HepG2 (cell line): ENCODE measurements around the gene AEN. TPM values are rescaled to one million over a fixed set of nuclear protein-coding genes. Genes with fewer than 3 reads are reported as not detected.

Experiments
- ATAC-seq: fragments of 200-7000 bp; cut with Tn5 transposase; 3 replicates; pipeline ENCODE4 v1.9.1; 2020; ENCODE audit warnings: mild to moderate bottlenecking, moderate library complexity
- BruUV-seq: library from RNA; stranded (reverse); fragments of 400-500 nt; replicated peaks from 2 replicates; lab custom pipeline; 2021; lab: Mats Ljungman, UMichigan
- CTCF ChIA-PET: fragments of 300-600 bp; formaldehyde crosslinking; extraction: SDS; loops from one replicate; lab custom pipeline; 2021; ENCODE audit warnings: low total read pairs, inconsistent platforms, low intra/inter-chr PET ratio; lab: Yijun Ruan, JAX
- POLR2A ChIA-PET: fragments of 350-600 bp; sonication (Branson Sonifier 250); formaldehyde crosslinking; loops from one replicate; lab custom pipeline; 2020; ENCODE audit warnings: antibody characterized with exemption, inconsistent platforms; lab: Yijun Ruan, JAX
- DNase-seq: peaks from one replicate; pipeline ENCODE4 v3.0.0-alpha.2; 2015; ENCODE audit warnings: low spot score
- FAIRE-seq: peaks from 3 replicates; lab custom pipeline; 2011; peaks lifted over from hg19 to GRCh38; lab: Jason Lieb, UNC
- H2AFZ ChIP-seq: one replicate; pipeline ENCODE4 v1.6.1; 2011; ENCODE audit warnings: low read length, inconsistent platforms
- H3K27ac ChIP-seq: fragments of 300-600 bp; 3 replicates; pipeline ENCODE4 v1.8.0; 2011; ENCODE audit warnings: mixed run types, mild to moderate bottlenecking, mixed read lengths, low read length, inconsistent platforms; ENCODE audit not compliant: insufficient read depth; ENCODE audit errors: extremely low read length
- H3K27me3 ChIP-seq, 2 experiments: fragments of 200-600 bp in 1 of 2; 2 replicates in 1 of 2; 3 replicates in 1 of 2; pipeline versions ENCODE4 v1.6.0 to v1.8.0; 2011; ENCODE audit warnings: low read length in 2 of 2, mild to moderate bottlenecking in 2 of 2, moderate library complexity in 2 of 2, inconsistent platforms in 1 of 2; ENCODE audit not compliant: insufficient read depth in 2 of 2, control insufficient read depth in 1 of 2
- H3K36me3 ChIP-seq, 2 experiments: fragments of 200-600 bp in 1 of 2; replicated peaks in 1 of 2; 2 replicates in 1 of 2; 3 replicates in 1 of 2; pipeline versions ENCODE4 v1.5.1 to v1.8.0; 2011; ENCODE audit warnings: low read length in 2 of 2, inconsistent platforms in 1 of 2; ENCODE audit not compliant: insufficient read depth in 2 of 2, control insufficient read depth in 1 of 2
- H3K4me1 ChIP-seq: 2 replicates; pipeline ENCODE4 v1.5.1; 2012; ENCODE audit warnings: low read length, inconsistent platforms; ENCODE audit not compliant: insufficient read depth
- H3K4me2 ChIP-seq: 2 replicates; pipeline ENCODE4 v1.6.0; 2011; ENCODE audit warnings: low read depth, low read length, inconsistent platforms
- H3K4me3 ChIP-seq, 3 experiments: fragments of 200-600 bp in 1 of 3; sonication (generic), shearing (Covaris generic) in 1 of 3; replicated peaks in 1 of 3; 2 replicates each; pipeline ENCODE4 v1.5.1; 2011 to 2016; ENCODE audit warnings: low read length in 3 of 3, inconsistent platforms in 2 of 3, low read depth in 2 of 3, mild to moderate bottlenecking in 2 of 3, control low read depth in 1 of 3, mixed read lengths in 1 of 3; ENCODE audit not compliant: insufficient read depth in 1 of 3
- H3K79me2 ChIP-seq: one replicate; pipeline ENCODE4 v1.6.1; 2011; ENCODE audit warnings: low read length, inconsistent platforms; ENCODE audit not compliant: insufficient read depth
- H3K9ac ChIP-seq: 2 replicates; pipeline ENCODE4 v1.6.0; 2011; ENCODE audit warnings: mild to moderate bottlenecking, low read depth, low read length, inconsistent platforms; ENCODE audit not compliant: insufficient read depth
- H3K9me3 ChIP-seq: 2 replicates; pipeline ENCODE4 v1.5.1; 2012; ENCODE audit warnings: mild to moderate bottlenecking, low read length
- H4K20me1 ChIP-seq: 2 replicates; pipeline ENCODE4 v1.6.0; 2011; ENCODE audit warnings: inconsistent platforms, mild to moderate bottlenecking, low read length, moderate library complexity; ENCODE audit not compliant: insufficient read depth
- RARG ChIP-seq: sonication (generic); formaldehyde crosslinking; IDR thresholded peaks from 2 replicates; pipeline ENCODE4 v1.4.0; 2020; ENCODE audit warnings: low read depth, mild to moderate bottlenecking, missing genetic modification reagents
- RCOR2 ChIP-seq: IDR thresholded peaks from 2 replicates; pipeline ENCODE4 v1.6.1; 2016; ENCODE audit warnings: missing biosample characterization, missing genetic modification reagents
- UBTF ChIP-seq: sonication (generic); formaldehyde crosslinking; IDR thresholded peaks from 2 replicates; pipeline ENCODE4 v1.4.0; 2020; ENCODE audit warnings: mild to moderate bottlenecking, missing genetic modification reagents
- ZFP90 ChIP-seq: sonication (generic); formaldehyde crosslinking; IDR thresholded peaks from 2 replicates; pipeline ENCODE4 v1.8.0; 2022; ENCODE audit warnings: missing genetic modification reagents, mild to moderate bottlenecking, inconsistent platforms, borderline replicate concordance
- ZNF18 ChIP-seq: sonication (generic); formaldehyde crosslinking; IDR thresholded peaks from 2 replicates; pipeline ENCODE4 v1.8.0; 2022; ENCODE audit warnings: mild to moderate bottlenecking, missing genetic modification reagents; ENCODE audit not compliant: insufficient replicate concordance
- ZNF235 ChIP-seq: sonication (generic); formaldehyde crosslinking; IDR thresholded peaks from 2 replicates; pipeline ENCODE4 v1.8.1; 2023; ENCODE audit warnings: mild to moderate bottlenecking, missing genetic modification reagents, borderline replicate concordance
- ZNF30 ChIP-seq: sonication (generic); formaldehyde crosslinking; IDR thresholded peaks from 2 replicates; pipeline ENCODE4 v1.5.0; 2020; ENCODE audit warnings: mild to moderate bottlenecking, missing genetic modification reagents
- ZNF558 ChIP-seq: sonication (generic); formaldehyde crosslinking; IDR thresholded peaks from 2 replicates; pipeline ENCODE4 v1.9.0; 2022; ENCODE audit warnings: mild to moderate bottlenecking, missing genetic modification reagents, borderline replicate concordance
- in situ Hi-C: cut with HindIII; loops from 2 replicates; pipeline ENCODE4 v1.10.0; 2017; ENCODE audit warnings: low pct_unique_long_range_greater_than_20kb; ENCODE audit not compliant: extremely low pct_ligation_motif_present
- intact Hi-C: fragments of 100-400 bp; cut with micrococcal nuclease; formaldehyde crosslinking; loops from one replicate; pipeline ENCODE4 v1.10.0; 2022; ENCODE audit not compliant: unreplicated experiment
- polyA plus RNA-seq, 8 experiments: library from polyadenylated mRNA; depleted of rRNA in 3 of 8; stranded (reverse) in 7 of 8; unstranded in 1 of 8; fragments of >200 nt; fragmentation: Illumina TruSeq in 4 of 8; extraction: Trizol in 4 of 8; gene quantifications; 2 replicates each; pipeline versions ENCODE4 v1.2.1 to v1.2.3, GENCODE V29; 2011 to 2016; ENCODE audit warnings: low read depth in 4 of 8, missing spikeins in 1 of 8, mixed read lengths in 1 of 8; ENCODE audit not compliant: insufficient read depth in 1 of 8
- total RNA-seq, 5 experiments: library from RNA; depleted of rRNA; stranded (reverse); fragments of >200 nt; fragmentation: Illumina TruSeq; extraction: Trizol; gene quantifications; 2 replicates each; pipeline ENCODE4 v1.2.3, GENCODE V29; 2016; ENCODE audit warnings: low read depth in 1 of 5

The AEN gene
- total and polyA plus RNA-seq, 2 of the 13 experiments (the other 11 are each of a cell fraction or from before 2014, with no cell fraction given): 51.3 to 118 TPM

- ATAC-seq (no peak), DNase-seq (no peak), FAIRE-seq (no peak)
- no peaks in the 10 kb centered on the region for H3K9me3 ChIP-seq
- TF ChIP-seq ZFP90 (CRISPR knock-in tag): no peak
- TF ChIP-seq ZNF558 (CRISPR knock-in tag): no peak
- no peak for TF ChIP-seq RCOR2 (CRISPR knock-in tag)
- TF ChIP-seq UBTF (CRISPR knock-in tag): no peak
- TF ChIP-seq RARG (CRISPR knock-in tag): no peak
- TF ChIP-seq ZNF18 (CRISPR knock-in tag): no peak
- TF ChIP-seq ZNF235 (CRISPR knock-in tag): no peak
- no peak for TF ChIP-seq ZNF30
- no peaks in the 10 kb centered on the region; a peak in 1 of 5 replicates for H3K27me3 ChIP-seq
- in situ Hi-C loops: no loop called here
- H3K27ac ChIP-seq: no peak overlapping the region
- H4K20me1 ChIP-seq: no peaks in the 10 kb centered on the region
- no peak overlapping the region for H3K4me2 ChIP-seq
- POLR2A ChIA-PET: no interaction called here
- H3K79me2 ChIP-seq: no peaks in the 10 kb centered on the region
- CTCF ChIA-PET: no interaction called here
- intact Hi-C loops: no loop called here
- H3K4me3 ChIP-seq: no peak overlapping the region
- no peak overlapping the region for H2AFZ ChIP-seq
- H3K36me3 ChIP-seq: no peaks in the 10 kb centered on the region
- no peaks in the 10 kb centered on the region for H3K4me1 ChIP-seq
- no peak overlapping the region for H3K9ac ChIP-seq
- BruUV-seq: no TSS peak
Observed at GRCh38 chr15:88591384-88591783, 29.8 kb upstream of the AEN start.
